Activated CD8-positive, alpha-beta T cell treated with anti-CD3 and anti-CD28 coated beads for 36 hours (primary cell): ENCODE results near the gene ALDH1A2. TPM values are rescaled to one million over a fixed set of nuclear protein-coding genes. Genes with fewer than 3 reads are reported as not detected.

Experiments
- ATAC-seq: fragments of 200-7000 bp; cut with Tn5 transposase; one replicate; pipeline ENCODE4 v1.10.0; 2021; ENCODE audit warnings: mild to moderate bottlenecking, moderate library complexity
- CTCF ChIA-PET: fragments of 350-600 bp; sonication (Branson Sonifier 250); formaldehyde crosslinking; loops from one replicate; lab custom pipeline; 2021; ENCODE audit warnings: antibody characterized with exemption; lab: Charles Lee
- POLR2A ChIA-PET: fragments of 350-600 bp; sonication (Branson Sonifier 250); formaldehyde crosslinking; loops from one replicate; lab custom pipeline; 2021; ENCODE audit warnings: antibody characterized with exemption; lab: Charles Lee
- DNase-seq: peaks from one replicate; pipeline ENCODE4 v3.0.0-alpha.2; 2020
- H3K27ac Mint-ChIP-seq: one replicate; pipeline ENCODE4 v1.8.0; 2021; ENCODE audit warnings: mild to moderate bottlenecking, mixed read lengths
- H3K27me3 Mint-ChIP-seq: one replicate; pipeline ENCODE4 v1.8.0; 2021; ENCODE audit warnings: mixed read lengths
- H3K36me3 Mint-ChIP-seq: one replicate; pipeline ENCODE4 v1.8.0; 2021; ENCODE audit warnings: low read depth, mixed read lengths
- H3K4me1 Mint-ChIP-seq: one replicate; pipeline ENCODE4 v1.8.0; 2021; ENCODE audit warnings: low read depth, mixed read lengths
- H3K4me3 Mint-ChIP-seq: one replicate; pipeline ENCODE4 v1.8.0; 2021; ENCODE audit warnings: mild to moderate bottlenecking, moderate library complexity, mixed read lengths
- H3K9me3 Mint-ChIP-seq: one replicate; pipeline ENCODE4 v1.8.0; 2021; ENCODE audit warnings: mixed read lengths
- CTCF ChIP-seq: fragments of 200-600 bp; IDR thresholded peaks from one replicate; pipeline ENCODE4 v1.8.0; 2022; ENCODE audit warnings: antibody characterized with exemption, mild to moderate bottlenecking
- intact Hi-C: fragments of 100-400 bp; cut with micrococcal nuclease; formaldehyde crosslinking; loops from one replicate; pipeline ENCODE4 v1.10.0; 2022
- total RNA-seq, 2 experiments: library from RNA; stranded (reverse); gene quantifications; one replicate each; pipeline ENCODE4 v1.2.3, GENCODE V29; 2021

The ALDH1A2 gene
- total RNA-seq, 2 experiments from 2014 or later = 0.47 to 1.4 TPM

GRCh38 chr15:57950381-57950946, 115.0 kb downstream of the ALDH1A2 start:
- no peak overlapping the region for H3K4me3 Mint-ChIP-seq
- CTCF ChIA-PET = no interaction called here
- ATAC-seq (no peak), DNase-seq (no peak)
- no peaks in the 10 kb centered on the region for H3K36me3 Mint-ChIP-seq
- TF ChIP-seq CTCF = no peak
- H3K4me1 Mint-ChIP-seq = no peaks in the 10 kb centered on the region
- H3K27me3 Mint-ChIP-seq = peaks cover 3% of the 10 kb centered on the region
- no peak overlapping the region for H3K27ac Mint-ChIP-seq
- intact Hi-C loops = no loop called here
- H3K9me3 Mint-ChIP-seq = no peaks in the 10 kb centered on the region
- POLR2A ChIA-PET = no interaction called here

- TF ChIP-seq CTCF = no peak
- H3K27me3 Mint-ChIP-seq = peaks cover 5% of the 10 kb centered on the region
- no peaks in the 10 kb centered on the region for H3K36me3 Mint-ChIP-seq
- intact Hi-C loops = no loop called here
- H3K9me3 Mint-ChIP-seq = no peaks in the 10 kb centered on the region
- no peak overlapping the region for H3K4me3 Mint-ChIP-seq
- no peak for ATAC-seq
- no peaks in the 10 kb centered on the region for H3K4me1 Mint-ChIP-seq
- H3K27ac Mint-ChIP-seq = no peak overlapping the region
- ChIA-PET POLR2A (no interaction called here), CTCF (no interaction called here)
- no peak for DNase-seq
Observed at GRCh38 chr15:57949374-57949943, 116.1 kb downstream of the ALDH1A2 start.

- intact Hi-C loops = no loop called here
Observed at GRCh38 chr15:57948351-57949289, 116.9 kb downstream of the ALDH1A2 start.

GRCh38 chr15:57947781-57948180, 117.7 kb downstream of the ALDH1A2 start:
- DNase-seq (no peak), ATAC-seq (no peak)
- Mint-ChIP-seq H3K36me3 (no peaks in the 10 kb centered on the region), H3K4me1 (no peaks in the 10 kb centered on the region), H3K27me3 (peaks cover 7% of the 10 kb centered on the region), H3K4me3 (no peak overlapping the region), H3K27ac (no peak overlapping the region), H3K9me3 (no peaks in the 10 kb centered on the region)
- CTCF ChIA-PET = interaction anchor here (1.0 to 1.1 kb wide), 2 partner anchors 87 to 123 kb away, joined by 3 read pairs; no protein-coding TSS in a partner anchor
- no peak for TF ChIP-seq CTCF
- POLR2A ChIA-PET = interaction anchor here (0.7 kb wide), 1 partner anchor 1651 kb away, joined by 3 read pairs; no protein-coding TSS in a partner anchor
- intact Hi-C loops = no loop called here

More at GRCh38 chr15:57948351-57949289, 116.9 kb downstream of the ALDH1A2 start:
- ChIA-PET CTCF (interaction anchor here (1.0 to 1.1 kb wide), 2 partner anchors 88 to 122 kb away, joined by 3 read pairs; no protein-coding TSS in a partner anchor), POLR2A (interaction anchor here (0.6 to 0.7 kb wide), 2 partner anchors 697 to 1652 kb away, joined by 3 read pairs; no protein-coding TSS in a partner anchor)
- no peak for TF ChIP-seq CTCF
- DNase-seq (no peak), ATAC-seq (no peak)
- Mint-ChIP-seq H3K27me3 (peaks cover 5% of the 10 kb centered on the region), H3K9me3 (no peaks in the 10 kb centered on the region), H3K36me3 (no peaks in the 10 kb centered on the region), H3K4me1 (no peaks in the 10 kb centered on the region), H3K4me3 (no peak overlapping the region), H3K27ac (no peak overlapping the region)
